SK-N-SH treated with all-trans-retinoic acid at 6 μM for 48 hours (cell line): Measurements from ENCODE around the gene BRPF1.

Source experiments
- ATAC-seq: fragments of 200-7000 bp; cut with Tn5 transposase; 3 replicates; pipeline ENCODE4 v1.9.1; 2020; ENCODE audit warnings: mild to moderate bottlenecking, moderate library complexity
- ARNTL ChIP-seq: fragments of 450-650 bp; formaldehyde crosslinking; IDR thresholded peaks from 2 replicates; pipeline ENCODE4 v1.5.0; 2020; ENCODE audit warnings: low read depth, mild to moderate bottlenecking, moderate library complexity, borderline replicate concordance
- BACH2 ChIP-seq: fragments of 250-450 bp; sonication (Bioruptor Pico); IDR thresholded peaks from 2 replicates; pipeline ENCODE4 v1.9.0; 2021; ENCODE audit warnings: mild to moderate bottlenecking, borderline replicate concordance
- CREB5 ChIP-seq: fragments of 250-450 bp; sonication (Bioruptor Pico); IDR thresholded peaks from 2 replicates; pipeline ENCODE4 v1.5.1; 2020; ENCODE audit warnings: low read depth, mild to moderate bottlenecking, moderate library complexity
- CSDC2 ChIP-seq: fragments of 250-450 bp; sonication (Bioruptor Pico); IDR thresholded peaks from 2 replicates; pipeline ENCODE4 v1.5.0; 2020; ENCODE audit warnings: mild to moderate bottlenecking, moderate library complexity
- CSRNP3 ChIP-seq: fragments of 250-450 bp; sonication (Bioruptor Pico); IDR thresholded peaks from 2 replicates; pipeline ENCODE4 v1.5.1; 2021; ENCODE audit warnings: mild to moderate bottlenecking, moderate library complexity
- ESRRG ChIP-seq: fragments of 250-450 bp; sonication (Bioruptor Pico); IDR thresholded peaks from 2 replicates; pipeline ENCODE4 v1.6.1; 2021; ENCODE audit warnings: mild to moderate bottlenecking
- GLIS3 ChIP-seq: fragments of 250-450 bp; sonication (Bioruptor Pico); IDR thresholded peaks from 2 replicates; pipeline ENCODE4 v1.5.0; 2020; ENCODE audit warnings: mild to moderate bottlenecking, moderate library complexity
- ISL1 ChIP-seq: fragments of 250-450 bp; sonication (Bioruptor Pico); IDR thresholded peaks from 2 replicates; pipeline ENCODE4 v2.1.2; 2022; ENCODE audit warnings: mild to moderate bottlenecking, moderate library complexity
- OSR1 ChIP-seq: fragments of 250-450 bp; sonication (Bioruptor Pico); IDR thresholded peaks from 2 replicates; pipeline ENCODE4 v1.8.0; 2022; ENCODE audit warnings: moderate library complexity, mild to moderate bottlenecking, inconsistent platforms
- PATZ1 ChIP-seq: fragments of 250-450 bp; sonication (Bioruptor Pico); IDR thresholded peaks from 2 replicates; pipeline ENCODE4 v1.8.0; 2020; ENCODE audit warnings: mild to moderate bottlenecking, moderate library complexity, borderline replicate concordance
- PPARA ChIP-seq: fragments of 250-450 bp; sonication (Bioruptor Pico); IDR thresholded peaks from 2 replicates; pipeline ENCODE4 v1.5.0; 2020; ENCODE audit warnings: mild to moderate bottlenecking, borderline replicate concordance
- RARB ChIP-seq: fragments of 250-450 bp; sonication (Bioruptor Pico); IDR thresholded peaks from 2 replicates; pipeline ENCODE4 v1.8.0; 2021; ENCODE audit warnings: mild to moderate bottlenecking, moderate library complexity
- SNAI2 ChIP-seq: fragments of 250-450 bp; sonication (Bioruptor Pico); IDR thresholded peaks from 2 replicates; pipeline ENCODE4 v1.5.0; 2020; ENCODE audit warnings: mild to moderate bottlenecking, moderate library complexity
- TCF4 ChIP-seq: fragments of 250-450 bp; sonication (Bioruptor Pico); IDR thresholded peaks from 2 replicates; pipeline ENCODE4 v1.8.0; 2021; ENCODE audit warnings: mild to moderate bottlenecking, moderate library complexity, borderline replicate concordance
- TOX ChIP-seq: fragments of 250-450 bp; sonication (Bioruptor Pico); IDR thresholded peaks from 2 replicates; pipeline ENCODE4 v1.8.0; 2021; ENCODE audit warnings: mild to moderate bottlenecking, moderate library complexity, borderline replicate concordance
- ZC3H10 ChIP-seq: fragments of 250-450 bp; sonication (Bioruptor Pico); IDR thresholded peaks from 2 replicates; pipeline ENCODE4 v1.5.1; 2021; ENCODE audit warnings: mild to moderate bottlenecking, moderate library complexity
- ZFP3 ChIP-seq: fragments of 250-450 bp; sonication (Bioruptor Pico); IDR thresholded peaks from 2 replicates; pipeline ENCODE4 v1.5.0; 2020; ENCODE audit warnings: mild to moderate bottlenecking, moderate library complexity
- ZFP30 ChIP-seq: fragments of 450-650 bp; formaldehyde crosslinking; IDR thresholded peaks from 2 replicates; pipeline ENCODE4 v1.5.0; 2022; ENCODE audit warnings: mild to moderate bottlenecking, moderate library complexity
- ZNF565 ChIP-seq: fragments of 450-650 bp; formaldehyde crosslinking; conservative IDR thresholded peaks from 2 replicates; pipeline ENCODE4 v1.5.0; 2020; ENCODE audit warnings: low read depth, mild to moderate bottlenecking, moderate library complexity
- ZNF70 ChIP-seq: fragments of 450-650 bp; formaldehyde crosslinking; IDR thresholded peaks from 2 replicates; pipeline ENCODE4 v1.5.0; 2020; ENCODE audit warnings: mild to moderate bottlenecking, moderate library complexity
- ZNF8 ChIP-seq: fragments of 450-650 bp; formaldehyde crosslinking; IDR thresholded peaks from 2 replicates; pipeline ENCODE4 v1.5.0; 2020; ENCODE audit warnings: mild to moderate bottlenecking, moderate library complexity
- TF ChIP-seq, protein P1 (sequence below): fragments of 250-450 bp; sonication (Bioruptor Pico); IDR thresholded peaks from 2 replicates; pipeline ENCODE4 v1.8.0; 2021; ENCODE audit warnings: low read depth, mild to moderate bottlenecking, moderate library complexity, borderline replicate concordance
- TF ChIP-seq, protein P2 (sequence below): fragments of 250-450 bp; sonication (Bioruptor Pico); IDR thresholded peaks from 2 replicates; pipeline ENCODE4 v1.5.0; 2020; ENCODE audit warnings: mild to moderate bottlenecking, moderate library complexity

Gene BRPF1

DNA sequence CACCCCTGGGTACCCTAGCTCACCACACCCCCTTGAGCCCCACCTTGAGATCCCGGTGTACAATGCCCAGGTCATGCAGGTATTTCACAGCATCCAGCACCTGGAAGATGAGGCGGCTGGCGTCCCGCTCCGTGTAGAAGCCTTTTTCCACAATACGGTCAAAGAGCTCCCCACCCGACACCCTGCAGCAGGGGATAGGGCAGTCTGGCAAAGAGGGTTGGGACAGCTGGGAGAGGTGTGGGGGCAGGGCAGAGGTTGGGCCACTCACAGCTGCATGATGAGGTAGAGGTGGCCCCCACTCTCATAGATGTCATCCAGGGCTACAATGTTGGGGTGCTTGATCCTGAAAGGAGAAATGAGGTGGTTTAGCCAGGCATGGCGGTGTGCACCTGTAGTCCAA, 31.3 kb downstream of the BRPF1 start:
- no peak for TF ChIP-seq ZNF70 (CRISPR knock-in tag)
- no peak for TF ChIP-seq TOX
- TF ChIP-seq ZFP30 (CRISPR knock-in tag) = no peak
- no peak for TF ChIP-seq ARNTL (CRISPR knock-in tag)
- TF ChIP-seq ZC3H10 (CRISPR knock-in tag) = no peak
- no peak for TF ChIP-seq CREB5 (CRISPR knock-in tag)
- TF ChIP-seq SNAI2 (CRISPR knock-in tag) = no peak
- TF ChIP-seq CSDC2 (CRISPR knock-in tag) = no peak
- TF ChIP-seq ISL1 (CRISPR knock-in tag) = no peak
- TF ChIP-seq CSRNP3 (CRISPR knock-in tag) = no peak
- no peak for TF ChIP-seq ZFP3 (CRISPR knock-in tag)
- TF ChIP-seq, protein P1, sequence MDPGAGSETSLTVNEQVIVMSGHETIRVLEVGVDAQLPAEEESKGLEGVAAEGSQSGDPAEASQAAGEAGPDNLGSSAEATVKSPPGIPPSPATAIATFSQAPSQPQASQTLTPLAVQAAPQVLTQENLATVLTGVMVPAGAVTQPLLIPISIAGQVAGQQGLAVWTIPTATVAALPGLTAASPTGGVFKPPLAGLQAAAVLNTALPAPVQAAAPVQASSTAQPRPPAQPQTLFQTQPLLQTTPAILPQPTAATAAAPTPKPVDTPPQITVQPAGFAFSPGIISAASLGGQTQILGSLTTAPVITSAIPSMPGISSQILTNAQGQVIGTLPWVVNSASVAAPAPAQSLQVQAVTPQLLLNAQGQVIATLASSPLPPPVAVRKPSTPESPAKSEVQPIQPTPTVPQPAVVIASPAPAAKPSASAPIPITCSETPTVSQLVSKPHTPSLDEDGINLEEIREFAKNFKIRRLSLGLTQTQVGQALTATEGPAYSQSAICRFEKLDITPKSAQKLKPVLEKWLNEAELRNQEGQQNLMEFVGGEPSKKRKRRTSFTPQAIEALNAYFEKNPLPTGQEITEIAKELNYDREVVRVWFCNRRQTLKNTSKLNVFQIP (CRISPR knock-in tag) = no peak
- TF ChIP-seq ESRRG (CRISPR knock-in tag) = no peak
- TF ChIP-seq PATZ1 (CRISPR knock-in tag) = no peak
- no peak for TF ChIP-seq OSR1 (CRISPR knock-in tag)
- TF ChIP-seq BACH2 = no peak
- no peak for TF ChIP-seq GLIS3 (CRISPR knock-in tag)
- TF ChIP-seq ZNF565 (CRISPR knock-in tag) = no peak
- TF ChIP-seq TCF4 (CRISPR knock-in tag) = no peak
- TF ChIP-seq, protein P2, sequence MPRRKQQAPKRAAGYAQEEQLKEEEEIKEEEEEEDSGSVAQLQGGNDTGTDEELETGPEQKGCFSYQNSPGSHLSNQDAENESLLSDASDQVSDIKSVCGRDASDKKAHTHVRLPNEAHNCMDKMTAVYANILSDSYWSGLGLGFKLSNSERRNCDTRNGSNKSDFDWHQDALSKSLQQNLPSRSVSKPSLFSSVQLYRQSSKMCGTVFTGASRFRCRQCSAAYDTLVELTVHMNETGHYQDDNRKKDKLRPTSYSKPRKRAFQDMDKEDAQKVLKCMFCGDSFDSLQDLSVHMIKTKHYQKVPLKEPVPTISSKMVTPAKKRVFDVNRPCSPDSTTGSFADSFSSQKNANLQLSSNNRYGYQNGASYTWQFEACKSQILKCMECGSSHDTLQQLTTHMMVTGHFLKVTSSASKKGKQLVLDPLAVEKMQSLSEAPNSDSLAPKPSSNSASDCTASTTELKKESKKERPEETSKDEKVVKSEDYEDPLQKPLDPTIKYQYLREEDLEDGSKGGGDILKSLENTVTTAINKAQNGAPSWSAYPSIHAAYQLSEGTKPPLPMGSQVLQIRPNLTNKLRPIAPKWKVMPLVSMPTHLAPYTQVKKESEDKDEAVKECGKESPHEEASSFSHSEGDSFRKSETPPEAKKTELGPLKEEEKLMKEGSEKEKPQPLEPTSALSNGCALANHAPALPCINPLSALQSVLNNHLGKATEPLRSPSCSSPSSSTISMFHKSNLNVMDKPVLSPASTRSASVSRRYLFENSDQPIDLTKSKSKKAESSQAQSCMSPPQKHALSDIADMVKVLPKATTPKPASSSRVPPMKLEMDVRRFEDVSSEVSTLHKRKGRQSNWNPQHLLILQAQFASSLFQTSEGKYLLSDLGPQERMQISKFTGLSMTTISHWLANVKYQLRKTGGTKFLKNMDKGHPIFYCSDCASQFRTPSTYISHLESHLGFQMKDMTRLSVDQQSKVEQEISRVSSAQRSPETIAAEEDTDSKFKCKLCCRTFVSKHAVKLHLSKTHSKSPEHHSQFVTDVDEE (CRISPR knock-in tag) = no peak
- no peak for ATAC-seq

GRCh38 chr3:9765865-9766264, 34.3 kb downstream of the BRPF1 start:
- no peak for ATAC-seq
- TF ChIP-seq RARB = no peak
- TF ChIP-seq PATZ1 (CRISPR knock-in tag) = no peak
- no peak for TF ChIP-seq CSRNP3 (CRISPR knock-in tag)
- TF ChIP-seq PPARA (CRISPR knock-in tag) = no peak
- no peak for TF ChIP-seq CSDC2 (CRISPR knock-in tag)
- no peak for TF ChIP-seq BACH2
- TF ChIP-seq ZFP30 (CRISPR knock-in tag) = no peak
- no peak for TF ChIP-seq TOX
- no peak for TF ChIP-seq ZC3H10 (CRISPR knock-in tag)
- TF ChIP-seq GLIS3 (CRISPR knock-in tag) = no peak
- no peak for TF ChIP-seq ISL1 (CRISPR knock-in tag)
- TF ChIP-seq ZNF8 (CRISPR knock-in tag) = no peak
- no peak for TF ChIP-seq ZFP3 (CRISPR knock-in tag)
- TF ChIP-seq CREB5 (CRISPR knock-in tag) = no peak
- no peak for TF ChIP-seq ARNTL (CRISPR knock-in tag)
- no peak for TF ChIP-seq ZNF565 (CRISPR knock-in tag)
